ENCODE data around the gene PNCK.

PNCK gene

DNA sequence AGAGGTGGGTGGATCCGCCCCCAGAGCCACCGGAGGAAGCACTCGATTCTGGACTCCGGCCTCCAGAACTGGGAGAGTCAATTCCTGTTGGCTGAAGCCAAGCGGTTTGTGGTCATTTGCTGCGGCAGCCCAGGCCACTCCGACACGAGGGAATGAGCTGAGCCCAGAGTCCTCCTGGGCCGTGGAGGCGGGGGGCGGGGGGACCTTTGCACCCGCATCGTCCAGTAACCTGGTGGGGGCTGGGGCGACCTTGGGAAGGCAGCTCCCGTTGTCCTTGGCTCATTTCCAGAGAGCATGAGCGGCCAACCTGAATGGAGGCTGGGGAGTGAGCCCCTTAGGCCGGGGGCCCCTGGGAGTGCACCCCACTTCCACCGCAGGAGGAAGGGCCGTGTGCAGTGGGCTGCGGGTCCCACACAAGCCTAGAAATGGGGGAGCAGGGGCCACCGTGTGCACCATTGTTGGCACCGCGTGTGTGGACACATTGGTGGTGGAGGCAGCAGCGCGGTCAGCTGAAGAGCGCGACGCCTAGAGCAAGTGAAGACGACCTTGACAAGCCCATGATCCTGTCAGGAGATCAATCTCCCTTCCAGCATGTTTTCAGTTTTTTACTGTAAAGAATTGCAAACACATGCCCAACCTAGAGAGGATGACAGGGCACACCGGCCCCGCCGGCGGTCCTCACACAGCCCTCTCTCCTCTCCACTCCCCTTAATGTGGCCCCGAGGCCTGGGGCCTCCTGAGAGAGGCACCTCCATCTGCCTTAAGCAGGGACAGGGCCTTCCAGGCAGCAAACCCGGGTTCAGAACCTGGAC, 46.5 kb downstream of the PNCK start:
- no peak for DNase-seq

GRCh38 chrX:153626025-153626633, 47.5 kb downstream of the PNCK start:
- no peak for DNase-seq

DNA sequence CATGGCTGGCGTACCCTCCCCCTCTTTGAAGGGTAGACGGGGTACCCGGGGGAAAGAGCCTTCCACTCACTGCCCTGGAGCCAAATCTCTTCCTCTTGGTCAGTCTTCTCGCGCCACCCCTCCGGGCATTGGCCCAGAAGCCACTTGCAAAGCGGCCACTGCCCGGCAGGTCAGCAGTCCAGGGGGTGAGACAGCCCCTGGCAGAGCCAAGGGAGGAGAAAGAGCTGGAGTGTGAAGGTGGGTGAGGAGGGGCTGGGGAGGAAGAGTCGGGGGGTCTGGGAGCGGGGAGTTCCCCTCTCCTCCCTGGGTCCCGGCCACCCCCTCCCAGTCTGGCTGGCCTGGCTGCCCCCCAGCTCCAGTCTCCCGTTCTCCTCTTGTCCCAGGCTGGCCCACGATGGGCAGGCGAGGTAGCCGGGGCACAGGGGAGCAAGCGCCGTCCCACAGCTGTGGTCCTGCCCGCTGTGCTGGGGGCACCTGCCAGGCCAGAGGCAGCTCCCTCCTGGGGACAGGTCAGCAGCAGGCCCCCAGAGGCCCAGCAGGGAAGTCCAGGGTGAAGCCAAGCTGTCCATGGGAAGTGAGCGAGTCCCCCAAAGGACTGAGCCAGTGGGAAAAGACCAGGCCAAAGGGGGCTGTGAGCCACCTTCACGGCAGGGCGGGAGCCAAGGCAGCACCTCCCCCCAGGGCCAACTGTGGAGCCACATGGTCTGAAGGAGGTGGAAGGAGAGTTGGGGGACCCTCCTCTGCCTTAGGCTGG, 48.2 kb downstream of the PNCK start:
- DNase-seq, result no peak

DNA sequence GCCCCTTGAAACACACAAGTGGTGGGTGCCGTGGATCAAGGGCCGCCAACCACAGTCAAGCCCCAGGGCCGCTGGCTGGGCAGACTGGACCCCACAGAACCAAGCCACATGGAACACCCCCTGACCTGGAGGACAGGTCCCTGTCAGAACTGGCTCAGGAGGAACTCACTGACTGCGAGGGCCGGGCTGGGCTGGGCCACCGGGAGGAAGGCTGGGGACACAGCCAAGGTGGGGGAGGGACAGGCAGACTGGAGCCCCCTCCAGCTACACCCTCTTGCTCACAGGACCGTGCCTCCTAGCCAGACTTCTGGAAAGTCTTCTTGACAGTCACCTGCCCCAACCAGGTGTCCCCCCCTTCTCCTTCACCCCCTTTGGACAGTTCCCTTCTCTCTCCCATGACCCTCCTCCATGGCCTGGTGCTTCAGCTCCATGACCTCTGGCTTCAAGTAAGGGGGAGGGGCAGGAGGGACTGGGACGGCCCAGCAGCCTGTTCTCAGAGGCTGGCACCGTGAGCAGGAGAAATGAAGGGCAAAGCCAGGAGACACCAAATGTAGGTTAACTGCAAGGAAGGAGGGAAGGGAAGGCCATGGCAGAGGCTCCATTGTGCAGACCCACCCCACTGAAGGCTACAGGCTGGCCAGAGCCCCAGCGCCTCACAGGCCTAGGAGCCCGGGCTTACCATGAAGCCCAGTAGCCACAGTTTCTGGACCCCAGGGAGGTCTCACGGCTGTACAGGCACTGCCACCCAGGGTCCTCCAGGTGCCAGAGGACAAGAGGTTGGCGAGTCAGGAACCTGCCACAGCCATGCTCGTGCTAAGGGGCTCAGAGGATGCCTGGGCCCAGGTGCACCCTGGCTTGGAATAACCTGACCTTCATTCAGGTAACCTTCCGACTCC, 49.2 kb downstream of the PNCK start:
- DNase-seq, result no peak

DNA sequence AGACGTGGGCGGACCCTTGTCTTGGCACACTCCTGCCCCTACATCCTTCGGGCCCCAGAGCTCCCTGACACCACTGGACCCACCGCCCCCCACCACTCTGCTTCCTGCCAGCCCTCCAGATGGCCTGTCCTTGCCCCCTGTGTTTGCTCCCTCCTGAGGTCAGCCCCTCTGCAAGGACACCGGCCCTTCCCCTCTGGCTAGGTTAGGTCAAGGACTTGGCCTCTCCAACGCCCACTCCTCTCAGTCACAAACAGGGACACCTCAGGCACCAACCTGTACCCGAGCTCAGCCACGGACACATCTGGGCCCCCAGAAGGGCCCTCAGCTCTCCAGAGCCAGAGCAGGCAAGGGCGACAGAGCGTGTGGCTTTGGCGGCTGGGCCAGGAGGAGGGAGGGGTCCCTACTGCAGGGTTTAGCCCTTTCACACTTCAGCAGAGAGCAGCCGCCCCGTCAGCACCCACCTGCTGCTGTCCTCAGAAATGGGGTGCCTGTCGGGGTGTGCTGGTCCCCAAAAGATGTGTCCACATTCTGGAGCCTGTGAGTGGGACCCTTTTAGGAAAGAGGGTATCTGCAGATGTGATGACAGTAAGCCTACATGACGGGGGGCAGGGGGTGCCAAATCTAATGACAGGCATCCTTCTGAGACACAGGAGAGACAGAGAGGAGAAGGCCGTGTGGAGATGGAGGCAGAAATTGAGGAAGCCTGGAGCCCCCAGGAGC, 50.1 kb downstream of the PNCK start:
- DNase-seq, result no peak

- DNase-seq, result no peak
Measured at GRCh38 chrX:153622661-153623309, 50.8 kb downstream of the PNCK start.

- DNase-seq, result no peak
Measured at GRCh38 chrX:153621949-153622598, 51.5 kb downstream of the PNCK start.

GRCh38 chrX:153620576-153620975, 53.0 kb downstream of the PNCK start:
- no peak for DNase-seq
